ENCODE data around the gene AHRR. TPM values are rescaled to one million over a fixed set of nuclear protein-coding genes. Genes with fewer than 3 reads are reported as not detected.

The AHRR gene
- total RNA-seq, 1 donor from 2014 or later, result 23.7 TPM

DNA sequence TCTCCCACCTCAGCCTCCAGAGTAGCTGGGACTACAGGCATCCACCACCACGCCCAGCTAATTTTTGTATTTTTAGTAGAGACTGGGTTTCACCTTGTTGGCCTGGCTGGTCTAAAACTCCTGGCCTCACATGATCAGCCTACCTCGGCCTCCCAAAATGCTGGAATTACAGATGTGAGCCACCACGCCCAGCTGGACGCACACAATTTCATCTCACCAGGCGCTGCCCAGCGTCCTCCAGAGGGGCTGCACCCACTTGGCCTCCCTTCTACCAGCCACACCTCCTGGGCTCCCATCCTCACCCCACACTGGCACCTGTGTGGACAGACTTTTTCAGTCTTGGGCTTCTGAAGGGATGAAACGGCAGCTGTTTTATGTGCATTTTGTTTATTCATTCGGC is 117.7 kb downstream of the AHRR start:
- Mint-ChIP-seq H3K4me3 (no peak overlapping the region), H3K9me3 (no peaks in the 10 kb centered on the region), H3K27me3 (ENCODE audit: insufficient read depth) (peaks cover 3% of the 10 kb centered on the region), H3K27ac (no peak overlapping the region), H3K4me1 (ENCODE audit: low read depth) (peaks cover 2% of the 10 kb centered on the region), H3K36me3 (ENCODE audit: low read depth) (peaks cover 3% of the 10 kb centered on the region)
- no peak for DNase-seq (ENCODE audit: low spot score)
- intact Hi-C loops (cut with micrococcal nuclease), result no loop called here

GRCh38 chr5:439636-440035 is 118.1 kb downstream of the AHRR start:
- H3K4me3 Mint-ChIP-seq, result no peak overlapping the region
- no peaks in the 10 kb centered on the region for H3K9me3 Mint-ChIP-seq
- intact Hi-C loops (cut with micrococcal nuclease), result loop anchor here (5.0 to 10.0 kb wide), 3 partner anchors 107 to 222 kb away; partner anchors contain the start of genes CCDC127, CEP72 and SDHA
- H3K27ac Mint-ChIP-seq, result no peak overlapping the region
- H3K4me1 Mint-ChIP-seq (ENCODE audit: low read depth), result peaks cover 6% of the 10 kb centered on the region
- peaks cover 3% of the 10 kb centered on the region for H3K36me3 Mint-ChIP-seq (ENCODE audit: low read depth)
- DNase-seq (ENCODE audit: low spot score), result no peak
- peaks cover 3% of the 10 kb centered on the region for H3K27me3 Mint-ChIP-seq (ENCODE audit: insufficient read depth)

DNA sequence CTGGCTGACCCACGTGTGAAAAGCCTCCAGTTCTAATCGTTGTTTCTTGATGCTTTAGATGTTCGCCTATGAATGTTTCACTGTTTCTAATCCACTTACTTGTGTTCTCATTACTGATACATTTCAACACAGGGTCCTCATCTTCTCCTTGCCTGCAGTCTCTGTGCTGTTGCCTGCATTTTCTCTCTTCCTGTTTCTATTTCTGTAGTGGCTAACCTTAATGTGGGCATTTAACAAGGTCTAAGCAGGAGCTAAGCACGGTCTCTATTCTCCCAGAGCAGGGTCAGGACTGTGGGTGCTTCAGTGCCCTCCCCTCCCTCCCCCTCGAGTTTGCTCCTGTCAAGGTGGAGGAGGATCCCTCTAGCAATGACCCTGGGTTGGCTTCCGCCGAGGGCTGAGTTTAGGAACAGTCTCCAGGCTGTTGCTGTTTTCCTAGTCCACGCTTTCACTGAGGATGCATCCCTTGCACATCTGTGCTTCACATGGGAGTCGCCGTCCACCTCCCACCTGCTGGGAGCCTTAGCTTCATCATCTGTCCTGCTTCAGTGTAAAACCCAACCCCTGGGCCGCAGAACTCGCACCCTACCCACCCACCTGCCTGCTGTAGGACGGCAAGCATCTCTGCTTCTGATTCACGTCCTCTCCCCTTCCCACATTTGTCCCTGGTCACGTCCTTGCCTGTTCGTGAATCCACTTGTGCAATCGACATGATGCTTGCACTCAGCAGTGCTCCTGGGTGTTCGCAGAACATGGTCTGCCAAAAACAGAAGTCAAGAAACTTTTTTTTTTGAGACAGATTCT is 119.1 kb downstream of the AHRR start:
- no peak overlapping the region for H3K27ac Mint-ChIP-seq

GRCh38 chr5:441996-442334 is 120.5 kb downstream of the AHRR start:
- H3K36me3 Mint-ChIP-seq (ENCODE audit: low read depth), result peaks cover 14% of the 10 kb centered on the region
- peak overlapping the region; percentile 96 for H3K27ac Mint-ChIP-seq
- no peaks in the 10 kb centered on the region for H3K9me3 Mint-ChIP-seq
- H3K4me3 Mint-ChIP-seq, result peak overlapping the region; percentile 97
- peaks cover 3% of the 10 kb centered on the region for H3K27me3 Mint-ChIP-seq (ENCODE audit: insufficient read depth)
- DNase-seq (ENCODE audit: low spot score), result no peak
- peaks cover 17% of the 10 kb centered on the region for H3K4me1 Mint-ChIP-seq (ENCODE audit: low read depth)
- intact Hi-C loops (cut with micrococcal nuclease), result loop anchor here (2.0 to 10.0 kb wide), 5 partner anchors 17 to 225 kb away; partner anchors contain the start of genes CCDC127, CEP72, PDCD6 and SDHA

More for the DNA sequence above, 119.1 kb downstream of the AHRR start:
- peak overlapping the region; percentile 17 for H3K4me3 Mint-ChIP-seq
- H3K27me3 Mint-ChIP-seq (ENCODE audit: insufficient read depth), result peaks cover 3% of the 10 kb centered on the region
- DNase-seq (ENCODE audit: low spot score), result no peak
- H3K36me3 Mint-ChIP-seq (ENCODE audit: low read depth), result peaks cover 7% of the 10 kb centered on the region
- intact Hi-C loops (cut with micrococcal nuclease), result loop anchor here (5.0 to 10.0 kb wide), 3 partner anchors 108 to 223 kb away; partner anchors contain the start of genes CCDC127, CEP72 and SDHA
- H3K4me1 Mint-ChIP-seq (ENCODE audit: low read depth), result peaks cover 12% of the 10 kb centered on the region
- no peaks in the 10 kb centered on the region for H3K9me3 Mint-ChIP-seq

- Mint-ChIP-seq H3K27ac (peak within 1 kb of the TSS; percentile 96), H3K9me3 (no peaks in the 10 kb centered on the region), H3K27me3 (ENCODE audit: insufficient read depth) (peaks cover 3% of the 10 kb centered on the region), H3K36me3 (ENCODE audit: low read depth) (peaks cover 21% of the 10 kb centered on the region), H3K4me3 (peak within 1 kb of the TSS; percentile 97), H3K4me1 (ENCODE audit: low read depth) (peaks cover 19% of the 10 kb centered on the region)
- peak; percentile 76 for DNase-seq (ENCODE audit: low spot score)
- intact Hi-C loops (cut with micrococcal nuclease), result loop anchor here (1.0 to 10.0 kb wide), 6 partner anchors 9 to 225 kb away; partner anchors contain the start of genes CCDC127, CEP72, PDCD6 and SDHA
These were observed 121.1 kb downstream of the AHRR start, which contains the start of gene EXOC3 for GRCh38 chr5:442335-443238. Gene EXOC3, plus strand, starts transcription at chr5:443176. Its CDS starts 3,030 bp downstream, at chr5:446206.

DNA sequence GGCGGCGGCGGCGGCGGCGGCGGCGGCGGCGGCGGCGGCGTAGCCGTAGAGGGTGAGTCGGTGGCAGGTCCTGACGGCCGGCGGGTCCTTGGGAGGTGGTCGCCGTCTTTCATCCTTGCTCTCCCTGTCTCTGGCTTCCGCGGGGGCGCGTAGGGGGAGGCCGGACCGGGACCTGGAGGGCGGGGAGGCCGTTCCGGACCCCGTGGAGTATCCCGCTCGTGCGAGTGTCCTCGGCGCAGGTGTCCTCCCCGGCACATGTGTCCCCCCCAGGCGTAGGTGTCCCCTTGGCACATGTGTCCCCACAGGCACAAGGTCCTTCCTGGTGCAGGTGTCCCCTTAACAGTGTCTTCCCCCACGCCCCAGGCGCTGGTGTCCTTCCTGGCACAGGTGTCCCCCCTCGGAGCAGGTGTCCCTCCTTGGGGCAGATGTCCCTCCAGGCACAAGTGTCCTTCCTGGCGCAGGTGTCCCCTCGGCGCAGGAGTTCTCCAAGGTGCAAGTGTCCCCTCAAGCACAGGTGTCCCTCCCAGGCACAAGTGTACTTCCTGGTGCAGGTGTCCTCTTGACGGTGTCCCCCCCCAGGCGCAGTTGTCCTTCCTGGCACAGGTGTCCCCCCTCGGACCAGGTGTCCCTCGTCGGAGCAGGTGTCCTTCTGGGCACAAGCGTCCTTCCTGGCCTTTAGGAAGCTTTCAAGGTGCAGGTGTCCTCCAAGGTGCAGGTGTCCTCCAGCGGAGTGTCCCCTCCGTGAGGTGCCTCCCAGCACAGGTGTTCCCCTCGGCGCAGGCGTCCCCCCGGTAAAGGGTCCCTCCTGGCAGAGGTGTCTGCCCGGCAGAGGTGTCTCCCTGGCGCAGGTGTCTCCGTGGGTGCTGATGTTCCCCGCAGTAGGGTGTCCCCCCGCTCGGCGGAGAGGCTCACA is 122.0 kb downstream of the AHRR start:
- H3K9me3 Mint-ChIP-seq, result no peaks in the 10 kb centered on the region
- peaks cover 28% of the 10 kb centered on the region for H3K36me3 Mint-ChIP-seq (ENCODE audit: low read depth)
- H3K4me3 Mint-ChIP-seq, result peak overlapping the region; percentile 97
- H3K4me1 Mint-ChIP-seq (ENCODE audit: low read depth), result peaks cover 21% of the 10 kb centered on the region
- DNase-seq (ENCODE audit: low spot score), result no peak
- peaks cover 3% of the 10 kb centered on the region for H3K27me3 Mint-ChIP-seq (ENCODE audit: insufficient read depth)
- intact Hi-C loops (cut with micrococcal nuclease), result loop anchor here (1.0 to 10.0 kb wide), 6 partner anchors 8 to 226 kb away; partner anchors contain the start of genes CCDC127, CEP72, PDCD6 and SDHA
- H3K27ac Mint-ChIP-seq, result peak overlapping the region; percentile 65

- H3K27ac Mint-ChIP-seq, result peak overlapping the region; percentile 59
- peaks cover 3% of the 10 kb centered on the region for H3K27me3 Mint-ChIP-seq (ENCODE audit: insufficient read depth)
- H3K36me3 Mint-ChIP-seq (ENCODE audit: low read depth), result peaks cover 35% of the 10 kb centered on the region
- intact Hi-C loops (cut with micrococcal nuclease), result loop anchor here (5.0 to 10.0 kb wide), 3 partner anchors 112 to 227 kb away; partner anchors contain the start of genes CCDC127, CEP72 and SDHA
- peaks cover 29% of the 10 kb centered on the region for H3K4me1 Mint-ChIP-seq (ENCODE audit: low read depth)
- no peaks in the 10 kb centered on the region for H3K9me3 Mint-ChIP-seq
- peak overlapping the region; percentile 97 for H3K4me3 Mint-ChIP-seq
- no peak for DNase-seq (ENCODE audit: low spot score)
These were observed 122.7 kb downstream of the AHRR start for GRCh38 chr5:444226-444625.

GRCh38 chr5:445591-445990 is 124.1 kb downstream of the AHRR start:
- Mint-ChIP-seq H3K36me3 (ENCODE audit: low read depth) (peaks cover 49% of the 10 kb centered on the region), H3K9me3 (peaks cover 6% of the 10 kb centered on the region), H3K27ac (no peak overlapping the region), H3K4me3 (peak overlapping the region; percentile 5), H3K27me3 (ENCODE audit: insufficient read depth) (peaks cover 3% of the 10 kb centered on the region), H3K4me1 (ENCODE audit: low read depth) (peaks cover 36% of the 10 kb centered on the region)
- DNase-seq (ENCODE audit: low spot score), result no peak
- intact Hi-C loops (cut with micrococcal nuclease), result loop anchor here (10.0 kb wide), 1 partner anchor 169 kb away; the partner anchor contains the start of gene CEP72

DNA sequence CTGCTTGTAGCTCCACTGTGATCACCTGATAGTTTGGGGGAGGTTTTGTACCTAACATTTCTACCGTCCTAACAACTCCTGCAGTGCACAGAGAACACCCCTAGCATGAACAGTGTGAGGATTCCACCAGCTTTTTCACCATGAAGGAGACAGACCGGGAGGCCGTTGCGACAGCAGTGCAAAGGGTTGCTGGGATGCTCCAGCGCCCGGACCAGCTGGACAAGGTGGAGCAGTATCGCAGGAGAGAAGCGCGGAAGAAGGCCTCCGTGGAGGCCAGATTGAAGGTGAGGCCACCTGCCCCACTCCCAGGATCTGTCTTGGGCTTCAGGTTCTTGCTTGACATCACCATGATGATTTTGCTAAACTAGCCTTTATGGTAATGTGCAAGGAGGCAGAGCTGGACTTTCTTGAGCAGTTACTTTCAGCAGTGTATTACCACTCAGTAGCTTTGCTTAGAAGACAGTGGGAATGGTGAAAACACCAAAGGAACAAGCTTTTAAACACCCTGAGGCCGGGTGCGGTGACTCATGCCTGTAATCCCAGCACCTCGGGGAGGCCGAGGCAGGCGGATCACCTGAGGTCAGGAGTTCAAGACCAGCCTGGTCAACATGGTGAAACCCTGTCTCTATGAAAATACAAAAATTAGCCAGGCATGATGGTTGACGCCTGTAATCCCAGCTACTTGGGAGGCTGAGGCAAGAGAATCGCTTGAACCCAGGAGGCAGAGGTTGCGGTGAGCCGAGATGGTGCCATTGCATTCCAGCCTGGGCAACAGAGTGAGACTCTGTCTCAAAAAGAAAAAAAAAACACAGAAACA is 124.8 kb downstream of the AHRR start:
- Mint-ChIP-seq H3K36me3 (ENCODE audit: low read depth) (peaks cover 56% of the 10 kb centered on the region), H3K4me3 (no peak overlapping the region), H3K9me3 (peaks cover 13% of the 10 kb centered on the region), H3K27me3 (ENCODE audit: insufficient read depth) (peaks cover 3% of the 10 kb centered on the region), H3K4me1 (ENCODE audit: low read depth) (peaks cover 36% of the 10 kb centered on the region), H3K27ac (no peak overlapping the region)
- intact Hi-C loops (cut with micrococcal nuclease), result loop anchor here (2.0 to 10.0 kb wide), 2 partner anchors 27 to 169 kb away; partner anchors contain the start of gene CEP72
- no peak for DNase-seq (ENCODE audit: low spot score)

GRCh38 chr5:446883-447263 is 125.4 kb downstream of the AHRR start:
- peak overlapping the region; percentile 40 for H3K27ac Mint-ChIP-seq
- peaks cover 3% of the 10 kb centered on the region for H3K27me3 Mint-ChIP-seq (ENCODE audit: insufficient read depth)
- H3K36me3 Mint-ChIP-seq (ENCODE audit: low read depth), result peaks cover 62% of the 10 kb centered on the region

DNA sequence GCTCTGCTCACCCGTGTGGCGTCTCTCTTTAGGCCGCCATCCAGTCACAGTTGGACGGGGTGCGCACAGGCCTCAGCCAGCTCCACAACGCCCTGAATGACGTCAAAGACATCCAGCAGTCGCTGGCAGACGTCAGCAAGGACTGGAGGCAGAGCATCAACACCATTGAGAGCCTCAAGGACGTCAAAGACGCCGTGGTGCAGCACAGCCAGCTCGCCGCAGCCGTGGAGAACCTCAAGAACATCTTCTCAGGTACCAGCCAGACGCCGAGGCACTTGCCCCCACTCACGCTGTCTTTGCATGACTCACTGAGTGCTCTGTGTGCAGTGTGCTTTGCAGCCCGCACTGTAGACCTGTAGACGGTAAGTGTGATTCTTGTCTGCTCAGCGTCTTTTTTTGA is 126.0 kb downstream of the AHRR start:
- H3K27ac Mint-ChIP-seq, result no peak overlapping the region
- H3K27me3 Mint-ChIP-seq (ENCODE audit: insufficient read depth), result peaks cover 2% of the 10 kb centered on the region

More at GRCh38 chr5:446883-447263, 125.4 kb downstream of the AHRR start:
- no peak for DNase-seq (ENCODE audit: low spot score)
- intact Hi-C loops (cut with micrococcal nuclease), result loop anchor here (2.0 to 10.0 kb wide), 2 partner anchors 26 to 168 kb away; partner anchors contain the start of gene CEP72
- peaks cover 36% of the 10 kb centered on the region for H3K4me1 Mint-ChIP-seq (ENCODE audit: low read depth)
- no peak overlapping the region for H3K4me3 Mint-ChIP-seq
- H3K9me3 Mint-ChIP-seq, result peaks cover 19% of the 10 kb centered on the region

More for the DNA sequence above, 126.0 kb downstream of the AHRR start:
- intact Hi-C loops (cut with micrococcal nuclease), result loop anchor here (2.0 to 10.0 kb wide), 2 partner anchors 25 to 167 kb away; partner anchors contain the start of gene CEP72
- peaks cover 25% of the 10 kb centered on the region for H3K9me3 Mint-ChIP-seq
- peaks cover 67% of the 10 kb centered on the region for H3K36me3 Mint-ChIP-seq (ENCODE audit: low read depth)
- DNase-seq (ENCODE audit: low spot score), result no peak
- H3K4me1 Mint-ChIP-seq (ENCODE audit: low read depth), result peaks cover 39% of the 10 kb centered on the region
- H3K4me3 Mint-ChIP-seq, result no peak overlapping the region

Data from activated T-helper 1 cell treated with anti-CD3 and anti-CD28 coated beads, Interleukin-12 subunit alpha, Interleukin-12 subunit beta, Interleukin-2, Interleukin-4 antibody, amounts not matched to agents 30 ng/mL and 10 ng/mL and 1 ng/mL, durations not matched to agents 14 hours and 24 hours and 36 hours (primary cell).